Neural cell (in vitro differentiated cells): ENCODE results near the gene ERC2. TPM values are rescaled to one million over a fixed set of nuclear protein-coding genes. Genes with fewer than 3 reads are reported as not detected.

ENCODE experiments used
- H2AFZ ChIP-seq: fragments of 200-600, 300-800 bp; sonication (generic), shearing (Covaris generic); 2 replicates; pipeline ENCODE4 v1.6.0; 2014; ENCODE audit warnings: low read depth, mild to moderate bottlenecking, antibody characterized with exemption, low read length, moderate library complexity
- H3F3A ChIP-seq: fragments of 200-600 bp; shearing (Covaris generic); 2 replicates; pipeline ENCODE4 v1.6.1; 2016; ENCODE audit warnings: mild to moderate bottlenecking, moderate library complexity, mixed read lengths, antibody characterized with exemption, low read length; ENCODE audit not compliant: insufficient read depth, poor library complexity, severe bottlenecking
- H3K27ac ChIP-seq: fragments of 200-600, 300-800 bp; sonication (generic), shearing (Covaris generic); 2 replicates; pipeline ENCODE4 v1.5.1; 2014; ENCODE audit warnings: mild to moderate bottlenecking, low read length, moderate library complexity
- H3K27me3 ChIP-seq: fragments of 300-800, 200-600 bp; sonication (generic), shearing (Covaris generic); 2 replicates; pipeline ENCODE4 v1.6.0; 2014; ENCODE audit warnings: mild to moderate bottlenecking, low read depth, low read length, moderate library complexity; ENCODE audit not compliant: insufficient read depth
- H3K36me3 ChIP-seq: fragments of 300-800, 200-600 bp; sonication (generic), shearing (Covaris generic); 2 replicates; pipeline ENCODE4 v1.5.1; 2014; ENCODE audit warnings: mild to moderate bottlenecking, antibody characterized with exemption, low read length, moderate library complexity; ENCODE audit not compliant: insufficient read depth
- H3K4me2 ChIP-seq: fragments of 300-800, 200-600 bp; sonication (generic), shearing (Covaris generic); 2 replicates; pipeline ENCODE4 v1.6.0; 2014; ENCODE audit warnings: mild to moderate bottlenecking, low read length
- H3K4me3 ChIP-seq: fragments of 300-800, 200-600 bp; sonication (generic), shearing (Covaris generic); 2 replicates; pipeline ENCODE4 v1.5.1; 2014; ENCODE audit warnings: mild to moderate bottlenecking, low read length, moderate library complexity
- H3K79me2 ChIP-seq: fragments of 200-600 bp; shearing (Covaris generic); replicated peaks from 2 replicates; pipeline ENCODE4 v1.6.0; 2014; ENCODE audit warnings: mild to moderate bottlenecking, low read length, moderate library complexity; ENCODE audit not compliant: insufficient read depth
- H3K9ac ChIP-seq: fragments of 300-800, 200-600 bp; sonication (generic), shearing (Covaris generic); 2 replicates; pipeline ENCODE4 v1.6.1; 2016; ENCODE audit warnings: mild to moderate bottlenecking, low read length, mixed read lengths
- H3K9me2 ChIP-seq: fragments of 200-600 bp; shearing (Covaris generic); 2 replicates; pipeline ENCODE4 v1.6.1; 2016; ENCODE audit warnings: mild to moderate bottlenecking, low read length, mixed read lengths; ENCODE audit not compliant: insufficient read depth
- H3K9me3 ChIP-seq: fragments of 200-600, 300-800 bp; sonication (generic), shearing (Covaris generic); 2 replicates; pipeline ENCODE4 v1.6.1; 2016; ENCODE audit warnings: mild to moderate bottlenecking, mixed run types, low read length, moderate library complexity, mixed read lengths
- H4K20me1 ChIP-seq: fragments of 200-600 bp; shearing (Covaris generic); 2 replicates; pipeline ENCODE4 v1.6.1; 2016; ENCODE audit warnings: mild to moderate bottlenecking, mixed run types; ENCODE audit not compliant: insufficient read depth
- CTCF ChIP-seq: fragments of 450-650 bp; IDR thresholded peaks from 2 replicates; pipeline ENCODE4 v1.5.1; 2014; ENCODE audit warnings: antibody characterized with exemption, mild to moderate bottlenecking, moderate library complexity; ENCODE audit not compliant: poor library complexity, severe bottlenecking
- EP300 ChIP-seq: fragments of 450-650 bp; conservative IDR thresholded peaks from 2 replicates; pipeline ENCODE4 v1.6.1; 2014; ENCODE audit warnings: antibody characterized with exemption, mild to moderate bottlenecking, moderate library complexity; ENCODE audit not compliant: poor library complexity, severe bottlenecking
- EZH2 ChIP-seq: fragments of 200-600, 300-800 bp; shearing (Covaris generic), sonication (generic); IDR thresholded peaks from 2 replicates; pipeline ENCODE4 v1.6.1; 2014; ENCODE audit warnings: antibody characterized with exemption, low read length, borderline replicate concordance, mild to moderate bottlenecking; ENCODE audit not compliant: insufficient read depth, poor library complexity, severe bottlenecking
- MXI1 ChIP-seq: fragments of 450-650 bp; conservative IDR thresholded peaks from 2 replicates; pipeline ENCODE4 v1.6.1; 2014; ENCODE audit warnings: antibody characterized with exemption, mild to moderate bottlenecking; ENCODE audit not compliant: poor library complexity, severe bottlenecking
- POLR2AphosphoS5 ChIP-seq: IDR thresholded peaks from 2 replicates; pipeline ENCODE4 v1.6.1; 2012
- RAD21 ChIP-seq: fragments of 450-650 bp; conservative IDR thresholded peaks from 2 replicates; pipeline ENCODE4 v1.6.1; 2014; ENCODE audit warnings: antibody characterized with exemption, mild to moderate bottlenecking, moderate library complexity
- REST ChIP-seq: IDR thresholded peaks from 2 replicates; pipeline ENCODE4 v1.6.1; 2012; ENCODE audit warnings: borderline replicate concordance
- SMC3 ChIP-seq: fragments of 450-650 bp; conservative IDR thresholded peaks from 2 replicates; pipeline ENCODE4 v1.6.1; 2014; ENCODE audit warnings: antibody characterized with exemption, mild to moderate bottlenecking, moderate library complexity; ENCODE audit not compliant: poor library complexity
- polyA plus RNA-seq: library from polyadenylated mRNA; depleted of rRNA; stranded (reverse); fragments of >200 nt; gene quantifications from 2 replicates; pipeline ENCODE4 v1.2.3, GENCODE V29; 2014

ERC2 gene
- polyA plus RNA-seq, 1 donor from 2014 or later, result 60.4 TPM

DNA sequence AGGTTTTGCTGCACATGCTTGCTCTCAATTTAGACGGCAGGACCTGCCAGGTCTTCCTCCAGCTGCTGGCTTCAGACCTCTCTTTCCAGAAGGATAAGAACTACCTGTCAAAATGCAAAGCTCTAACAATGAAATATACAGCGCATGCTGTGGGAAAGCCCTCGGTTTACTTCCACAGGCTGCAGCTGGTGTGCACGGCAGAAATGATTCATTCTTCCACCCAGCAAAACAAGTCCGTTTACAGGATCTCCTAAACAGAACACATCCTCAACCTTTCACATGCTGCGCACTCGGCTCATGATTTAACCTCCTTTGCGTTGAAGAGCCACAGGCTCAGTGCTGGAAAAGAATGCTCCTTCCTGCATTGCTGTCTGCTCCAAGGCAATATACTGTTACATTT, 888.8 kb downstream of the ERC2 start:
- Histone ChIP-seq H3K9me3 (no peaks in the 10 kb centered on the region), H3K4me2 (no peak overlapping the region), H3K9ac (peak overlapping the region; percentile 2), H3F3A (no peaks in the 10 kb centered on the region), H3K36me3 (peaks cover 2% of the 10 kb centered on the region), H3K79me2 (no peaks in the 10 kb centered on the region), H3K27me3 (no peaks in the 10 kb centered on the region), H3K9me2 (no peaks in the 10 kb centered on the region), H3K27ac (peak overlapping the region; percentile 22), H2AFZ (no peak overlapping the region), H3K4me3 (no peak overlapping the region), H4K20me1 (no peaks in the 10 kb centered on the region)
- TF ChIP-seq CTCF, result no peak
- peak; percentile 36 for TF ChIP-seq EP300
- peak; percentile 18 for TF ChIP-seq SMC3
- TF ChIP-seq REST, result no peak
- no peak for TF ChIP-seq EZH2
- TF ChIP-seq POLR2AphosphoS5, result no peak

DNA sequence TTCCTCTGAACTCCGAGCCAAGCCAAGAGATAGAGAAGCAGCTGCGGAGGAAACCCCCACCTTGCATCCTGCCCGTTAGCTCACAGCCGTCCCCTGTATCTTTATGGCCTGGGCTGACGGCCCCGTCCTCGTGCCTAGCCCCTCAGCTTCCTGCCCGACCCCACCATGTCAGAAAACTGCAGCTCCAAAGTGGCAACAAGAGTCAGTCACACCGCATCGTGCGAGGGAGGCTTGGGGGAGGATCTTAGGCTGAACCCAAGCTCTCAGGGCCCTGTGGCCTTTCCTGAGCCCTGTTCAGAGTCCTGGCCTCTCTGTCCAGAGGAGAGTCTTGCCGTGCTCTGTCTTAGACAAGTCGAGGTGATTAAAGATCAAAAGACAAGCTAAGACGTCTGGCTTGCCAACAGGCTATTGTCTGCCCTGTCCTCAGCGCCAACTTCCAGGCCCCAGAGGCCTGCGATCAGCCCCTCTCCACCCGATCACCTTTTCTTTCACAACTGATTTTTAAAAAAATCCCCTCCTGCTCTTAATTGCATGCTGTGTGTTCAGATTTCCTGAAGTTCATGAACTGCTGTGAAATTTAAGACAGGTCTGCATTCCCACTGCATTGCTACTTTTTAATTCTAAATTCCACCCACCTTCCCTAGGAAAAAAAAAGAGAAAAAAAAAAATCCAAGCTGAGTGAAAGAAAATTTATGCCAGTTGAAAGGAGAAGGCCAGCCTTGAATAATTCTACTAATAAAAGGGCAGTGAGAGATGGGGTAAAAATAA, 891.5 kb downstream of the ERC2 start:
- no peak overlapping the region for H3K4me2 ChIP-seq
- H3K36me3 ChIP-seq, result no peaks in the 10 kb centered on the region
- no peak overlapping the region for H3K27ac ChIP-seq
- H3K9me3 ChIP-seq, result no peaks in the 10 kb centered on the region
- no peaks in the 10 kb centered on the region for H4K20me1 ChIP-seq
- no peak overlapping the region for H2AFZ ChIP-seq
- H3K79me2 ChIP-seq, result no peaks in the 10 kb centered on the region
- H3K4me3 ChIP-seq, result no peak overlapping the region
- TF ChIP-seq RAD21 (no peak), MXI1 (no peak), REST (no peak)
- H3K27me3 ChIP-seq, result no peaks in the 10 kb centered on the region
- no peaks in the 10 kb centered on the region for H3K9me2 ChIP-seq
- H3K9ac ChIP-seq, result no peak overlapping the region
- H3F3A ChIP-seq, result no peaks in the 10 kb centered on the region
